Calu3 (cell line): ENCODE measurements around the gene TLE3. TPM values are rescaled to one million over a fixed set of nuclear protein-coding genes. Genes with fewer than 3 reads are reported as not detected.

ENCODE experiments used
- BruUV-seq: library from RNA; stranded (reverse); fragments of 400-500 nt; replicated peaks from 2 replicates; lab custom pipeline; 2021; lab: Mats Ljungman, UMichigan
- CTCF ChIA-PET: fragments of 300-600 bp; sonication (Branson Sonifier 250); formaldehyde crosslinking; loops from one replicate; lab custom pipeline; 2022; ENCODE audit warnings: antibody characterized with exemption; lab: Charles Lee
- DNase-seq: peaks from one replicate; pipeline ENCODE4 v3.0.0; 2022
- H3K27ac Mint-ChIP-seq: one replicate; pipeline ENCODE4 v1.8.0; 2022; ENCODE audit warnings: mixed read lengths; ENCODE audit not compliant: unreplicated experiment
- H3K27me3 Mint-ChIP-seq: one replicate; pipeline ENCODE4 v1.8.0; 2022; ENCODE audit warnings: mixed read lengths; ENCODE audit not compliant: unreplicated experiment
- H3K36me3 Mint-ChIP-seq: one replicate; pipeline ENCODE4 v1.8.0; 2022; ENCODE audit warnings: mild to moderate bottlenecking, moderate library complexity, mixed read lengths; ENCODE audit not compliant: insufficient read depth, unreplicated experiment
- H3K4me1 Mint-ChIP-seq: one replicate; pipeline ENCODE4 v1.8.0; 2022; ENCODE audit warnings: mild to moderate bottlenecking, low read depth, mixed read lengths; ENCODE audit not compliant: unreplicated experiment
- H3K4me3 Mint-ChIP-seq: one replicate; pipeline ENCODE4 v1.8.0; 2022; ENCODE audit warnings: mild to moderate bottlenecking, low read depth, moderate library complexity, mixed read lengths; ENCODE audit not compliant: unreplicated experiment
- H3K9me3 Mint-ChIP-seq: one replicate; pipeline ENCODE4 v1.8.0; 2022; ENCODE audit warnings: low read depth, mixed read lengths; ENCODE audit not compliant: unreplicated experiment
- CTCF ChIP-seq: fragments of 200-600 bp; IDR thresholded peaks from one replicate; pipeline ENCODE4 v1.8.0; 2022; ENCODE audit warnings: antibody characterized with exemption; ENCODE audit not compliant: unreplicated experiment
- intact Hi-C: fragments of 100-400 bp; cut with micrococcal nuclease; formaldehyde crosslinking; loops from one replicate; pipeline ENCODE4 v1.10.0; 2022; ENCODE audit not compliant: unreplicated experiment
- total RNA-seq: library from RNA; stranded (reverse); gene quantifications from 2 replicates; pipeline ENCODE4 v1.2.3, GENCODE V29; 2022

Gene TLE3
- total RNA-seq, 1 experiment from 2014 or later = 54.8 TPM

GRCh38 chr15:70093481-70094319 is 4.0 kb downstream of the TLE3 start:
- Mint-ChIP-seq H3K27ac (peak overlapping the region; percentile 37), H3K27me3 (no peaks in the 10 kb centered on the region), H3K4me1 (peaks cover 57% of the 10 kb centered on the region), H3K36me3 (peaks cover 71% of the 10 kb centered on the region), H3K4me3 (peak overlapping the region; percentile 97), H3K9me3 (no peaks in the 10 kb centered on the region)
- CTCF ChIA-PET = interaction anchor here (0.5 to 1.6 kb wide), 6 partner anchors 8 to 1650 kb away, joined by 3 to 7 read pairs (median 4); no protein-coding TSS in a partner anchor
- intact Hi-C loops = loop anchor here (2.0 to 10.0 kb wide), 3 partner anchors 29 to 391 kb away; no protein-coding TSS in a partner anchor
- peak; percentile 75 for DNase-seq
- no peak for TF ChIP-seq CTCF
- TSS peak; percentile 18 for BruUV-seq

- Mint-ChIP-seq H3K9me3 (no peaks in the 10 kb centered on the region), H3K27ac (peak overlapping the region; percentile 37), H3K4me1 (peaks cover 57% of the 10 kb centered on the region), H3K4me3 (peak overlapping the region; percentile 97), H3K36me3 (peaks cover 65% of the 10 kb centered on the region), H3K27me3 (no peaks in the 10 kb centered on the region)
- CTCF ChIA-PET = interaction anchor here (0.6 kb wide), 1 partner anchor 8 kb away, joined by 3 read pairs; no protein-coding TSS in a partner anchor
- intact Hi-C loops = loop anchor here (2.0 to 10.0 kb wide), 3 partner anchors 28 to 392 kb away; no protein-coding TSS in a partner anchor
- no peak for TF ChIP-seq CTCF
- no peak for DNase-seq
- no TSS peak for BruUV-seq
Observed at GRCh38 chr15:70093070-70093469, 4.6 kb downstream of the TLE3 start.

- intact Hi-C loops = loop anchor here (2.0 to 10.0 kb wide), 3 partner anchors 28 to 392 kb away; no protein-coding TSS in a partner anchor
- Mint-ChIP-seq H3K4me3 (peak overlapping the region; percentile 97), H3K27ac (peak overlapping the region; percentile 37), H3K36me3 (peaks cover 60% of the 10 kb centered on the region), H3K9me3 (no peaks in the 10 kb centered on the region), H3K27me3 (no peaks in the 10 kb centered on the region), H3K4me1 (peaks cover 57% of the 10 kb centered on the region)
- CTCF ChIA-PET = interaction anchor here (0.6 kb wide), 1 partner anchor 382 kb away, joined by 3 read pairs; no protein-coding TSS in a partner anchor
- no peak for DNase-seq
- no TSS peak for BruUV-seq
- TF ChIP-seq CTCF = no peak
Observed at GRCh38 chr15:70092464-70093027, 5.2 kb downstream of the TLE3 start.

- Mint-ChIP-seq H3K9me3 (no peaks in the 10 kb centered on the region), H3K4me3 (peak overlapping the region; percentile 97), H3K27ac (no peak overlapping the region), H3K36me3 (peaks cover 53% of the 10 kb centered on the region), H3K27me3 (no peaks in the 10 kb centered on the region), H3K4me1 (peaks cover 57% of the 10 kb centered on the region)
- CTCF ChIA-PET = interaction anchor here (0.6 to 1.1 kb wide), 2 partner anchors 27 to 381 kb away, joined by 3 read pairs; no protein-coding TSS in a partner anchor
- intact Hi-C loops = loop anchor here (2.0 to 10.0 kb wide), 3 partner anchors 27 to 393 kb away; no protein-coding TSS in a partner anchor
- DNase-seq = peak; percentile 28
- no peak for TF ChIP-seq CTCF
- no TSS peak for BruUV-seq
Observed at GRCh38 chr15:70091726-70092463, 5.8 kb downstream of the TLE3 start.
